Lower leg skin (tissue), 3 donors: ENCODE measurements around the gene OR1N2.

ENCODE experiments used
- CTCF ChIP-seq, 3 donors: fragments of 450-650 bp; IDR thresholded peaks; one replicate each; pipeline ENCODE4 v1.5.1; 2016; ENCODE audit warnings: antibody characterized with exemption in 3 of 3, mild to moderate bottlenecking in 3 of 3, moderate library complexity in 2 of 3
- POLR2A ChIP-seq, 2 donors: fragments of 450-650 bp; IDR thresholded peaks; one replicate each; pipeline ENCODE4 v1.6.1; 2016 to 2017; ENCODE audit warnings: antibody characterized with exemption in 2 of 2, mild to moderate bottlenecking in 1 of 2, moderate library complexity in 1 of 2

- no peak for TF ChIP-seq CTCF (IDR thresholded peaks at IDR 0.05)
- no peak for TF ChIP-seq POLR2A (IDR thresholded peaks at IDR 0.05)
These were observed 42.4 kb upstream of the OR1N2 start, which contains the start of gene OR1J2 for GRCh38 chr9:122510502-122510901.
